ENCODE results near the gene PLD3.

Gene PLD3, protein sequence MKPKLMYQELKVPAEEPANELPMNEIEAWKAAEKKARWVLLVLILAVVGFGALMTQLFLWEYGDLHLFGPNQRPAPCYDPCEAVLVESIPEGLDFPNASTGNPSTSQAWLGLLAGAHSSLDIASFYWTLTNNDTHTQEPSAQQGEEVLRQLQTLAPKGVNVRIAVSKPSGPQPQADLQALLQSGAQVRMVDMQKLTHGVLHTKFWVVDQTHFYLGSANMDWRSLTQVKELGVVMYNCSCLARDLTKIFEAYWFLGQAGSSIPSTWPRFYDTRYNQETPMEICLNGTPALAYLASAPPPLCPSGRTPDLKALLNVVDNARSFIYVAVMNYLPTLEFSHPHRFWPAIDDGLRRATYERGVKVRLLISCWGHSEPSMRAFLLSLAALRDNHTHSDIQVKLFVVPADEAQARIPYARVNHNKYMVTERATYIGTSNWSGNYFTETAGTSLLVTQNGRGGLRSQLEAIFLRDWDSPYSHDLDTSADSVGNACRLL

GRCh38 chr19:40348125-40348913 is at the start of gene PLD3, which contains the start of gene C19orf47:
Gene PLD3 (plus strand): TSS chr19:40348695. CDS start chr19:40366484, 17,789 bp downstream.
Gene C19orf47 (minus strand): TSS chr19:40348397. CDS start chr19:40341857, 6,540 bp downstream.
- DNase-seq (ENCODE audit: low read depth in 1 of 2, low spot score in 1 of 2), result peak; percentile 94 to 99

DNA sequence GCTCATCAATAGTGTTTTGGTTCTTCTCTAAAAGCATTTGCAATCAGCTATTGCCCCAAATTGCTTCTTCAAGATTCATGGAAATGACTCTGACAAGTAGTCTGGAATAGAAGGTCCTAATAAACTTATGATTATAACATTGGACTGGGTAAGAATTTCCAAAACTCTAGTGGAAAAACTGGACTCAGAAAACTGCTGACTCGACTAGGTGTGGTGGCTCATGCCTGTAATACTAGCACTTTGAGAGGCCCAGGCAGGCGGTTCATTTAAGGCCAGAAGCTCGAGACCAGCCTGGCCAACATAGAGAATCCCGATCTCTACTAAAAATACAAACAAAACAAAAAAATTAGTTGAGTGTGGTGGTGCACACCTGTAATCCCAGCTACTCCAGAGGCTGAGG is 47.8 kb upstream of the PLD3 start:
- no peak for DNase-seq (ENCODE audit: low read depth in 1 of 2, low spot score in 1 of 2)

- DNase-seq (ENCODE audit: low read depth in 1 of 2, low spot score in 1 of 2), result no peak
Measured at GRCh38 chr19:40302224-40303011, 46.1 kb upstream of the PLD3 start.

DNA sequence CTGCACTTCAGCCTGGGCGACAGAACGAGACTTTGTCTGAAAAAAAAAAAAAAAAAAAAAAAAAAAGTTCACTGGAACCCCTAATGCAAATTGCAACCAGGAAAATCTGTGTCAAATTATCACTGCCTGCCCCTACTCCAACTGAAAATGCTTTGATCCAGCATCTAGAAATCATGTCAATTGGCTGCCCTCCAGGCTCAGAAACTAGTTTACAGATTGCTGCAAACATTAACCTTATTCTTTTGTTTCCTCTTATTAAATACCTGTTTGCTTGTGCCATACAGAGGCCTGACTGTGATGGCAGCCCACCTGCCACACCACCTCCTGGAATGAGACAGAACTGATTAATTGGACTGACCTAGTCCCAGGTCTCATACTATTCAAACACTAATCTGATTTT is 44.7 kb upstream of the PLD3 start:
- no peak for DNase-seq (ENCODE audit: low read depth in 1 of 2, low spot score in 1 of 2)

DNA sequence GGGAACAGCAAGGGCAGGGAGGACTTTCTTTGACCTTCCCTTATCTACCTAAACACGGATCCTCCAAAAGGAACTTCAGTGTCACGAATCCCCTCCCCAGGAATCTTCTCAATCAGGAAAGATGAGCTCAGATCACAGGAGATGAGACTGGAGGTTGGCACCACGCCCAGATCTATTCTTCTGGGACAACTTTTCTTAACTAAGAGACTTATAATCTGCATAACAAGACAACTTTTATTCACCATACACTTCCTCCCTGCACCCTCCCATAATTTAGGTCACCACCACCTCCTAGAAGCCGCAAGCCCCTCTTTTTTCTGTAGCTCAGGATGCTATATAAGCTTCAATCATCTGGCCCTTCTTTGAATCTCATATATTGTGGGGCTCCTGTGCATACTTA is 44.2 kb upstream of the PLD3 start:
- DNase-seq (ENCODE audit: low read depth in 1 of 2, low spot score in 1 of 2), result no peak

- peak; percentile 13 to 57 for DNase-seq (ENCODE audit: low read depth in 1 of 2, low spot score in 1 of 2)
Measured at GRCh38 chr19:40305403-40305802, 43.1 kb upstream of the PLD3 start.

- DNase-seq (ENCODE audit: low read depth in 1 of 2, low spot score in 1 of 2), result no peak
Measured at GRCh38 chr19:40309666-40310065, 38.8 kb upstream of the PLD3 start.

GRCh38 chr19:40312533-40312932 is 36.0 kb upstream of the PLD3 start:
- no peak for DNase-seq (ENCODE audit: low read depth in 1 of 2, low spot score in 1 of 2)

- DNase-seq (ENCODE audit: low read depth in 1 of 2, low spot score in 1 of 2), result no peak
Measured at GRCh38 chr19:40313229-40313983, 35.1 kb upstream of the PLD3 start.

DNA sequence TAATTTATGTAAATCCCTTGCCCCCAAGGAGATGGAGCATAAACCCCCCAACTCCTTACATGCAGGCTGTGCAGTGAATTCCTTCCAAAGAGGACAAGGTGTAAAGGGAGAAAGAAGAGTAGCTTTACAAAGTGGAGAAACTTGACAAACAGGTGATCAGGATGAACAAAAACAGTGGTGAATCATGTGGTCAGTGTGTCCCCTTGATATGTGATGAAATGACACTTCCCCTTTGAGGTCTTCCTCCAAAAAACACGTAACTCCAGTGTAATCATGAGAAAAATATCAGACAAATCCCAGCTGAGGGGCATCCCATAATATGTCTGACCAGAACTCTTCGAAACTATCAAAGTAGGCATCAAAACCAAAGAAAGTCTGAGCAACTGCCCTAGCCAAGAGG is 33.8 kb upstream of the PLD3 start:
- no peak for DNase-seq (ENCODE audit: low read depth in 1 of 2, low spot score in 1 of 2)

GRCh38 chr19:40315812-40316470 is 32.6 kb upstream of the PLD3 start:
- DNase-seq (ENCODE audit: low read depth in 1 of 2, low spot score in 1 of 2), result no peak

DNA sequence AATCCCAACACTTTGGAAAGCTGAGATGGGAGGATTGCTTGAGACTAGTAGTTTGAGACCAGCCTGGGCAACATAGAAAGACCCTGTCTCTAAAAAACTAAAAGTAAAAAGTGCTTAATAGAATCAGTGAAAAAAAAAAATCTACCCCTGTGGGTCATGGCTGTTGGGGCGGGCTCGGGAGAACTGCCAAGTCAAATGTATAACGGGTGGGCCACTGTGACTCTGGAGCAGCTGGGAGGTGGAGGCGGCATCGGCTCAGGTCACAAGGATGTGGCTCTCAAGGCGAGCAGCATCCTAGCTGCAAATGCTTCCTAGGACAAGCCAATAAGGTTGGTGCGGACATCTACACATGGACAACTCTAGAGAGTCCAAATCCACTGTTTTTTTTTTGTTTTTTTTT is 31.2 kb upstream of the PLD3 start:
- no peak for DNase-seq (ENCODE audit: low read depth in 1 of 2, low spot score in 1 of 2)

DNA sequence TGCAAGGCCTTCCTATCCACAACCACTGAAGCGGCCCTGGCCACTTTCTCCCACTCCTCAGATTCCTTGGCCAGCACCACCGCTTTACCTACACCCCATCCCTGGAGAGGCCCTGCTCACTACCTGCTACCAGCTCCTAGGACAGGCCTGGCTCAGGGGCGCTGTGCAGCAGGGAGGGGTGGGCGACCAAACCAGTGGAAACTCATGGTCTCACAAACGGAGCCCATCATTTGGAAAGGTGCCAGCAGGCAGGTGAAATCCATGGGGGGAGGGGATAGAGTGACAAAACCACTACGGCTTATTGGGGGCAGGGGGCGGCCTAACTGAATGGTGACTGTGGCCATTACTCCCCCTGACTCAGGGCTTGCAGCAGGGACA is 27.9 kb upstream of the PLD3 start:
- no peak for DNase-seq (ENCODE audit: low read depth in 1 of 2, low spot score in 1 of 2)

GRCh38 chr19:40321076-40321475 is 27.4 kb upstream of the PLD3 start:
- DNase-seq (ENCODE audit: low read depth in 1 of 2, low spot score in 1 of 2), result no peak

GRCh38 chr19:40321566-40322270 is 26.8 kb upstream of the PLD3 start:
- DNase-seq (ENCODE audit: low read depth in 1 of 2, low spot score in 1 of 2), result no peak

- DNase-seq (ENCODE audit: low read depth in 1 of 2, low spot score in 1 of 2), result no peak
Measured at GRCh38 chr19:40322271-40322610, 26.3 kb upstream of the PLD3 start.

GRCh38 chr19:40322951-40323615 is 25.4 kb upstream of the PLD3 start:
- DNase-seq (ENCODE audit: low read depth in 1 of 2, low spot score in 1 of 2), result no peak

DNA sequence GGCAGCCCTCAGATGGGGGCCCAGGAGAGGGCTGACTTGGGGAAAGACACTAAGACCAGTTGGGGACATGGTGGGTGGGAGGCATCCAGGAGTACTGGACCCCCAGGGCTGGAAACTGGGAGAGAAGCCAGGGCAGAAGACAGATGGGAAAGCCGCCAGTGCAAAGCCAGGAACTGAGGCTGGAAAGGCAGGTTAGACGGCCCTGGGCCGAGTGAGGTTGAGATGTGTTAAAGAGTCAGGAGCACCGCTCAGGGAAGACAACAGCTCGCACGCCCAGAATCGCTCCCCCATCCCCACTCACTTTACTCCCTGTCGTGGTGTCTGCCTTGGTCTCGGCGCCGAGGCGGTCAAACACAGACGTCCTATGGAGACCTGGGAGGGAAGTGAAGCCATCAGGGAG is 24.8 kb upstream of the PLD3 start:
- no peak for DNase-seq (ENCODE audit: low read depth in 1 of 2, low spot score in 1 of 2)

DNA sequence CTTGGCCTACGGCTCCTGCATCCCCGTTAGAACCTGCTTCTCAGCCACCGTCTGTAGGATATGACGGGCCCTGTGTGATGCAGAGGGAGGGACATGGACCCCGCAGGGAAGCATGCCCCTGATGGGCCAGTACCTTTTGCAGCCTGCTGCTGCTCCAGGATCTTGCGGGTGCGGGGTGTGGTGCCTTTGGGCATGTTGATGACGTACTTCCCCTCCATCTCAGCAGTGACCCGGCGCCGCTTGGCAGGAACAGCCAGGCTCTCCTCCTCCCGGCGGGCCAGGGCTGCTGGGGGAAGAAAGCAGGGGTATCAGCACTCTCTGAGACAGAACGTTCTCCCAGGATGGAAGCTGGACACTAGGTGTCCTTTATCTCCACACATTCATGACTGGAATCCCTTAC is 22.3 kb upstream of the PLD3 start:
- DNase-seq (ENCODE audit: low read depth in 1 of 2, low spot score in 1 of 2), result no peak

Measured in activated CD4-positive, alpha-beta T cell treated with anti-CD3 and anti-CD28 coated beads, Interleukin-2, amount 50 U/mL, for 24 hours (primary cell).